SHP77 treated with DMSO at 0.1 percent for 48 hours (cell line): ENCODE data around the gene HERPUD1.
"Not testable (repeated sequence)": the region's sequence is repeated elsewhere in the genome, so short reads cannot be mapped to it uniquely, and the experiment has no call there.

Source experiments
- DNase-seq: peaks from one replicate; lab custom pipeline; 2025; lab: John Stamatoyannopoulos, UW

Gene HERPUD1

GRCh38 chr16:56931892-56932720 lies at the start of gene HERPUD1:
Gene HERPUD1, plus strand, starts transcription at chr16:56932142. Its CDS starts 103 bp downstream, at chr16:56932245.
- peak; percentile 85 for DNase-seq

DNA sequence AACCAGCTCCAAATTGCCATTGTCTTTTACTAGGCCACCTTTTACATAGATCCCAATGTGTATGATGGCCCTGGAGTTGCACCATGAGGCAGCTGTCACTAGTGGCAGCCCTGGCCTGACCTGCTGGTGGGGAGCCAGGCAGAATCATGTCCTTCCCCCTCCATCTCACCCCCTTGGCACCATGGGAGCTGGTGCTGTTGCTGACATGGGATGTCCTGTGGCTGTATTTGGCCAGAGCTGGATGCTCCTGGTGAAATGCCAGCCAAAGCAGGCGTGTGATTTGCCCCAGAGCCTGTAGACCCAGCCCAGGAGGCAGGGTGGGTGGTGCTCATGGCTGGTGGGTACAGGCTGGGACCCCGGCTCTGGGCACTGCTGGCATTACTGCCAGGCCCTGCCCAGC lies 48.4 kb upstream of the HERPUD1 start:
- DNase-seq: no peak

GRCh38 chr16:56884026-56884582 lies 47.8 kb upstream of the HERPUD1 start:
- DNase-seq: no peak

DNA sequence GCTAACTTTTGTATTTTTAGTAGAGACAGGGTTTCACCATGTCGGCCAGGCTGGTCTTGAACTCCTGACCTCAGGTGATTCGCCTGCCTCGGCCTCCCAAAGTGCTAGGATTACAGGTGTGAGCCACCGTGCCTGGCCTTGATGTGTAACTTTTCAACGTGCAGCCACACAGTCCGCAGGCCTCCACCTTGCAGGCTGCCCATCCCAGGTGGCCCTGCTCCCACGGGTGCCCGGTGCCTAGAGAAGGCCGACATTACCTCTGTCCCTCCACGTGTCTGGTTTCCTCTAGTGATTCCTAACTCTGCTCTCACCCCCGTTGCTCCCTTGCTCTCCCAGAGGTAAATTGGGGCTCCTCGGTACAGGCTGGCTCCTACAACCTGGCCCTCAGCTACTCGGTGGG lies 47.0 kb upstream of the HERPUD1 start:
- not testable (repeated sequence) for DNase-seq

GRCh38 chr16:56885446-56886162 lies 46.3 kb upstream of the HERPUD1 start:
- no peak for DNase-seq

- no peak for DNase-seq
Measured at GRCh38 chr16:56886296-56886695, 45.6 kb upstream of the HERPUD1 start.

GRCh38 chr16:56886826-56887225 lies 45.1 kb upstream of the HERPUD1 start:
- no peak for DNase-seq

DNA sequence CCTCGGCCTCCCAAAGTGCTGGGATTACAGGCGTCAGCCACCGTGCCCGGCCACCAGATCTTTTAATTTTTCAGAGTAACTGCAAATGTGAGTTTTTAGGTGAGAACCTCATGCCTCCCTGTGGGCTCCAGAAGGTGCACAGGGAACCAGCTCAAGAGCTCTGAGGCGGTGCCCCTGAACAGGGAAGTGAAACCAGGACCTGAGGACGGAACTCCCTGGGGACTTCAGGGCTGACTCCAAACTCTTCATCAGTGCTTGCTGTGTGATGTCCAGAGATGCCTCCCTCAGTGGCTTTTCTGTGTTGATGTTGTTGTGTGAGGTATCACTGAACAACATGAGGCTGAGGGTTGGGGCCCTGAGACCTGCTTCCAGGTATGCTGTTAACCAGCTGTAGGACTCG lies 43.1 kb upstream of the HERPUD1 start:
- DNase-seq: no peak

- DNase-seq: no peak
Measured at GRCh38 chr16:56889206-56889605, 42.7 kb upstream of the HERPUD1 start.

DNA sequence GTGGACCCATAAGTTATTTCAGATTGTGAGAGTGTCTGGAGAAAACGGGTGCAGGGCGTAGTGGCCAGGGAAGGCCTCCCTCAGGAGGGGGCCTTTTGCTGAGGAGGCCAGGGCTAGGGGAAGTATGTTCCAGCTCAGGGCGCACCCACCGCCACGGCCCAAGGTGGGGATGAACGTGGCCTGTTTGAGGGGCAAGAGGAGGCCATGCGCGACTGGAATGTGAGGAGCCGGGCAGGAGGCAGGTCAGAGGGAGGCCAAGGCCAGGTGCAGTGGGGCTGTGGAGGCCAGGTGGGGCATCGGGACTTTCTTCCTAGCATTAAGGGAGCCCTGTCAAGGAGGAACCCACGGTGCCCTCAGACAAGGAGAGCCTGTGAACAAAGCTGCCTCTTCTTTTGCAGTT lies 40.3 kb upstream of the HERPUD1 start:
- DNase-seq: no peak

DNA sequence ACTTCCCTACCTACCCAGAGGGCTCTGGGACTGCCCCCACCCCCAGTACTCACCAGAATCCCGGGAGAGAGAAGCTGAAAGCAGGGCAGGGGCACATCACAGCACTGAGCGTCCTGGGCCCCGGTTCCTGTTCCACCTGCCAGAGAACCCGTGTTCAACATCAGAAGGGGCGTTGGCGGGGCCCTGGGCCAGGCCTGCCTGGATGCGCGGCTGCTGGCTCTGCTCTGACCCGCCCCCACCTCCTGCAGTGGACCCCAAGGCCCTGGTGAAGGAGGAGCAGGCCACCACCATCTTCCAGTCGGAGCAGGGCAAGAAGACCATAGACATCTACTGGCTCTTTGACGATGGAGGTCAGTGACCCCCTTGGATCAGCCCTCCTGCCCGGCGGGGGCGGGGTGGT lies 39.2 kb upstream of the HERPUD1 start:
- no peak for DNase-seq

GRCh38 chr16:56894331-56894917 lies 37.5 kb upstream of the HERPUD1 start:
- no peak for DNase-seq

DNA sequence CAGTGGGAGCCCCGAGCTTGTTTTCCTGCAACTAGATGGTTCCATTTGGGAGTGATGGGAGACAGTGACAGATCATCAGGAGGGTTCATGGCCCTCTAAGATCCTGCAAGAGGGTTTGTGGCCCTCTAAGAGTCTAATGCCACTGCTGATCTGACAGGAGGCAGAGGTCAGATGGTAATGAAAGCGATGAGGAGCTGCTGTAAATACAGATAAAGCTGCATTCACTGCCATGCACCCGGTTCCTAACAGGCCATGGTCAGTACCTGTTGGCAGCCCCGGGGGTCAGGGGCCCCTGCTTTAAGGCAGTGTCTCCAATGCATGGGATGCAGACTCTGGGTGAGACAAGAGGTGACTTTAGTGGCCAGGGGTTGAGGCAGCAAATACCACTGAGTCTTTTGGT lies 36.1 kb upstream of the HERPUD1 start:
- DNase-seq: no peak

- no peak for DNase-seq
Measured at GRCh38 chr16:56896244-56896643, 35.7 kb upstream of the HERPUD1 start.

DNA sequence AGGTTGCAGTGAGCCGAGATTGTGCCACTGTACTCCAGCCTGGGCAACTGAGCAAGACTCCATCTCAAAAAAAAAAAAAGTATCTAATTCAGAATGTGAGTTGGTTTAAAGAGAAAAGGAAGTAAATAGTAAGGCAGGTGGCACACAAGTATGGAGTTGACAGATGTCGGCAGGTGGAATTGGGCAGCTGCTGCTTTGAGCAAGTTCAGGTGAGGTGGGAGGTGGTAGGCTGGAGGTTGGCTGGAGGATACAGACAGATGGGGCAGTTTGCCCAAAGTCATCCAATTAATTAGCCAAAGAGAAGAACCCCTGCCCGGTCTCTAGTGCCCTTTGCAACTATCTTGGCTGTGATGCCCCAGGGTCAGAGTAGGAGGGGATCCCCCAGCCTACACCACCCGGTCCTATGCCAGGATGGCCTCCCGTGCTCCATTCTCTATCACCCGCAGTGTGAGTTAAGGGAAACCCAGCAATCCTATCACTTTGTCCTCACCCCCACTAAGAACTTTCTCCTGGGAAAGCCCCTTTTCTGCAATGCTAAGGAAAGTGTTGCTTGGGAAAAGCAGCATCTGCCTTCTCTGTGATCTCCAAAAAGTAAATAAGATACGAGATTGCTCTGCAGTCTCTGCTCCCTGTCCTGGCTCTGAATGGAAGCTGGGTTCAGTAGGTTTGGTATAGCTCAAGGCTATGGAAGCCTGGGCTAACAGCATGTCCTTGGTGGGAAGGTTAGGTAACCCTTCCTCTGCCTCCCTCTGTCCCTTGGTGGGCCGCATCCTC lies 34.7 kb upstream of the HERPUD1 start:
- DNase-seq: no peak

DNA sequence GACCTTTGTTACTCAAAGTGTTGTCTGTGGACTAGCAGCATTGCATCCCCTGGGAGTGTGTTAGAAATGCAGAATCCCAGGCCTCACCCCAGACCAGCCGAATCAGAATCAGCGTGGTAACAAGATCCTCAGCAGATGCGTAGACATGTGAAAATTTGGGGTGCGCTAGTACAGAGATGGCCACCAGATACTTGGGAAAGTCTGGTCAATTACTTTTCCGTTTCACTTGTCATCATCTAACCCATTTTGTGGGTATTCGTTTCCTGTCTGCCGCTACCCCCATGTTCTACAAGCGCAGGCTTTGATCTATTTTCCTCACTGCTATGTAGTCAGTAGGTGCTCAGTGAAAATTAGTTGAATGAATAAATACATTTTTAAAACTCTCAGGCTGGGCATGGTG lies 33.1 kb upstream of the HERPUD1 start:
- no peak for DNase-seq

GRCh38 chr16:56903866-56904265 lies 28.1 kb upstream of the HERPUD1 start:
- DNase-seq: no peak

GRCh38 chr16:56907401-56907800 lies 24.5 kb upstream of the HERPUD1 start:
- DNase-seq: no peak

GRCh38 chr16:56909527-56909979 lies 22.4 kb upstream of the HERPUD1 start:
- no peak for DNase-seq

DNA sequence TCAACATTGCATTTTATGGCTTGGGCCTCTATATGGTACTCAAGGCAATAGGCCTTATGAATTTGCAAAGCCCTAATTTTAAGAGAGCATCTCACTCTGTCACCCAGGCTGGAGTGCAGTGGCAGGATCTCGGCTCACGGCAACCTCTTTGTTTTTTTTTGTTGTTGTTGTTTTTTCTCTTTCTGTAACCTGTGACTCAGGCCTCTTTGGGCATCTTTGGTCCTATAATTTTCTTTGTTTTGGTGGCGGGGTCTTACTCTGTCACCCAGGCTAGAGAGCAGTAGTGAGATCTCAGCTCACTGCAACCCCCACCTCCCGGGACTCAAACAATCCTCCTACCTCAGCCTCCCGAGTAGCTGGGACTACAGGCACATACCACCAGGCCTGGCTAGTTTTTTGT lies 21.8 kb upstream of the HERPUD1 start:
- no peak for DNase-seq

- DNase-seq: no peak
Measured at GRCh38 chr16:56910654-56911539, 21.0 kb upstream of the HERPUD1 start.
